NCI-H2196 treated with DMSO at 0.1 percent for 48 hours (cell line): ENCODE results near the gene ACOXL.

ENCODE experiments used
- DNase-seq: peaks from one replicate; lab custom pipeline; 2025; ENCODE audit not compliant: unreplicated experiment; lab: John Stamatoyannopoulos, UW

Gene ACOXL

DNA sequence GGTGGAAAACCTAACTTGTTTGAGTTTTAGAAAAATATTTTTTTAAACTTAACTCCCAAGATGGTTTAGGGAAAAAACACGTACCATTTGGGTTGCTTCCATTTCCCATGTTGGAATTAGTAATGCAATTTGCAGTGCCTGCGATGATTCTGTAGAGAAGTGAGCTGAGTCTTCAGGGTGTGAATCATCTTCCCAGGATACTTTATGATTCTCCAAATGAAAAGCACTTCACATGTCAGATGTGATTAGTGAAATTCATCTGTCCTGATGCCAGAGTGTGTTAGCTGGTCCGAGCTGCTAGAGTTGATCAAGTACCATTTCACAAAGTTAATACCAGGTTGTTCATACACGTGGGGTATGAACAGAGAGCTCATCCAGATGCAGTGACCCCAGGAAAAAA is 59.1 kb downstream of the ACOXL start:
- DNase-seq: no peak

- DNase-seq: no peak
Observed at GRCh38 chr2:110793034-110793433, 60.7 kb downstream of the ACOXL start.

- DNase-seq: no peak
Observed at GRCh38 chr2:110794390-110794789, 62.0 kb downstream of the ACOXL start.

DNA sequence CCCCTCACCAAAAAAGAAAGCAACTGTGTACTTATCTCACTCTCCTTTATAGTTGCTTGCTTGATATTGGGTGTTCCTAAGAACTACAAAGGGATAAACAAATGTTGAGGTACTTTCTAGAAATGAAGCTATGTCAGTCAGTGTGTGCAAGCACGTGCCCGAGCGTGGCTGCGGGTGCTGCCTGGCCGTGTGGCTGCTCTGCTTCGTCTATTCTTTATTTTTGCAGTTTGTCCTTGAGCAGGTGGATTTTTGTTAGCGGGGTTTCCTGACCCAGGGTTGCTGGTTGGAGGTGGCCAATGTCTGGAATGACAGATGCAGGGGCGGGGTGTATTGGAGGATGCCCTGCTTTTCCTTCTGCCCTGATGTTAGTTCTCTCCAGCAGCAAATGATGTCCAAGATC is 62.6 kb downstream of the ACOXL start:
- DNase-seq: no peak

DNA sequence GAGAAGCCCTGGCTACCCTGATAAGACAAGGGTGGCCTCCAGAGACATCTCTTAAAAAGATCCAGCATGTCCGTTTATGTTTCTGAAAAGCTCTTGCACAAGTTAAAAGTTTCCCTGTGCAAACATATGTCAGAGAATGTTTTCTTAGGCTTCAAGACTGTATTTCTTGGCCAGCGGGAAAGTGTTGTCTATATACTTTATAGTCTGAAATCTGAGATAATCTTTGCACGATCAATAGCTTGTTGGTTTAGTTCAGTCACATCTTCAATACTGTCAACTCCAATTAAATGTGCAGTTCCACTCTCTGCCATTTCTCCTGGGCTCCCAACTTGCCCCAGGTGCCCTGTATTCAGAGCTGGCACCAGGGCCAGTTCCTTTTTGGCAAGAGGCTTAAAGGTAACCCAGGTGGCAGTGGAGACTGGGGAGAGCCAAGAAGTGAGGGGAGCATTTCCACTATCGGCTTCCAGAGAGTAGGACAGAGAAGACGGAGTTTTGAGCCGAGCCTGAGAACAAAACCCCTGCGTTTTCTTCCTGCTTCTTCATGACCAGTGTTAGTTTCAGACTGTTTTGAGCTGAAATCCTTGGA is 64.4 kb downstream of the ACOXL start:
- no peak for DNase-seq

GRCh38 chr2:110799376-110799775 is 67.0 kb downstream of the ACOXL start:
- DNase-seq: no peak

DNA sequence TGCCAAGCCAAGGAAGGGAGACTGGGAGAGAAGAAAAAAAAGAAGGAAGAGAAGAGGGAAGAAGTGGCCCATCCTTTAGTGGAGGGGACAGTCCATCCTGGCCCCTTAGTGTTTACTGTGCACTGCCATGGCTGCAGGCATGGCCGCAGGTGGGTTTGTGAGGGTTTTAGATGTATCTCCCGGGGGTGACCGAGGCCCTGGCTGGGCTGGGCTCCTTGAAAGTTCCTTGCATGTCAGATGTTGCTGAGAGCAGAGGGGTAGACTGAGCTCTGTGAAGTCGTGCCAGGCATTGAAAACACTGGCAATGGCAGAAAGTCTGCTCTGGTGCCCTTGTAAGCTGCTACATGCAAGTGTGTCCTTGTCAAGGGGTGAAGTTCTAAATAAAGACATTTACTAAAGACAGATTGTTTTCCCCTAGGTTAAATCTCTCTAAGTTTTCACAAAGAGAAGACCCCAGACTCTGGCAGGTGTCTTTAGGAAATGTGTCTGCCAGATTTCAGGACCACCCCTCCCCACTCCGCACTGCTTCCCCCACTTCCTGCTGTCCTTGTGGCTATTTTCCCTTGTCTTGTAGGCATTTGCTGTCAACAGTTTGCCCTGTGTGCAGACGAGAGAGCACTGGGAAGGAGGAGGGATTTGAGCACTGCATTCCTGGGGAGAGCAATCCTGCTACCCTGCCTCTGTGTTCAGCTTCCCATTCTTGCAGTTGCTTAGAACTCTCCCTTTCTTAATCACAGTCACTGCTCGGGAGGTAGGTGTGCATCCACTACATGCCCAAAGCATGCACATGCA is 68.4 kb downstream of the ACOXL start:
- DNase-seq: no peak

DNA sequence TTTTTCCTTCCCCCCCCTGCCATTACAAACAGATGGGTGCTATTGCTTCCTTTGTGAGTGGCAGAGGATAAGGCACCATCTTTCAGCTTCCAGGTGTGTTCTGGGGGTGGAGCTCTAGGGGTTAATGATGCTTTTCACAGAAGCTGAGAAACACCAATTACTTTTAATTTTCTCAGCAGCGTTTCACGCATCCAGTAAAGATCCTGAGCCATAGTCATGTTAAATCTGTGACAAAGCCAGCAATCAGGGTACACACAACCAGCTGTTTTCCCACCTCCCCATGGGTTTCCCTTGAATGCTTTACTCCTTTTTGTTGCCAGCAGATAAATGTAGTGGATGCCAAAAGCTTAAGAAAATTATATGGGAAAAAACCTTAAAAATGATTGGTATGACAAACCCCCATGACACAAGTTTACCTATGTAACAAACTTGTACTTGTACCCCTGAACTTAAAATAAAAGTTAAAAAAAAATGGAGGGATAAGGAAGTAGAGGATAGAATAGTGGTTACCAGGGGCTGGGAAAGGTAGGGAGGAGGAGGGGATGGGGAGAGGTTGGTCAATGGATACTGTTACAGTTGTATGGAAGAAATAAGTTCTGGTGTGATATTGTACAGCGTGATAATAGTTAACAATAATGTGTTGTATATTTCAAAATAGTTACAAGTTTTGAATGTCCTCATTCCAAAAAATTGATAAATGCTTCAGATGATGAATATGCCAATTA is 70.0 kb downstream of the ACOXL start:
- no peak for DNase-seq

DNA sequence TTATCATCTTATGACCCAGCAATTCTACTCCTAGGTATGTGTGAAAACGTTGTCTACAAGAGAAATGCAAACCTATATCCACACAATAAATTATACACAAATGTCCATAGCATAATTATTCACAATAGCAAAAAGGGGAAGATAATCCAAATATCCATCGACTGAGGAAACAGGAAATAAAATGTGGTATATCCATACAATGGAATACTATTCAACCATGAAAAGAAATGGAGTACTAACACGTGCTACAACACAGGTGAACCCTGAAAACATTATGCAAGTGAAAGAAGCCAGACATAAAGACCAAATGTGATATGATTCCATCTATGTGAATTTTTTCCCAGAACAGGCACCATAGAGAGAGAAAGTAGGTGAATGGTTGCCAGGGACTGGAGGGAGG is 72.1 kb downstream of the ACOXL start:
- DNase-seq: no peak

- DNase-seq: no peak
Observed at GRCh38 chr2:110804915-110805314, 72.5 kb downstream of the ACOXL start.

- DNase-seq: no peak
Observed at GRCh38 chr2:110805894-110806452, 73.6 kb downstream of the ACOXL start.

DNA sequence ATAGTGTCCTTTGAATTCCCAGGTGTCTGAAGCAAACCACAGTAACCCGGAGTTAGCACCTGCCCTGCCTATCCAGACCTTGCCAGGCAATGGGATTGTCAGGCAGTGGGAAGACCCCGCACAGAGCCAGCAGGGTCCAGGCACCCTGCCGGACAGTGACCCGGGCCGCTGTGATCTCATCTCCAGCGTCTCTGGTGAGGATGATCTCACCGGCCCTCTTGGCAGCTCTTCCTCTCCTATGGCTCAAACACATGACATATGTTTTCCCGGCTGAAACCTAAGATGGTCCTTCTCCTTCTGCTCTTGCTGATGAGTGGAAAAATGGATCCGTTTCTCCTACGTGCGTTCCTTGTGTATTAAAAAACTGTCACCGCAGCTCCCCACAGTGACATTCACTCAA is 75.1 kb downstream of the ACOXL start:
- peak; percentile 43 for DNase-seq

DNA sequence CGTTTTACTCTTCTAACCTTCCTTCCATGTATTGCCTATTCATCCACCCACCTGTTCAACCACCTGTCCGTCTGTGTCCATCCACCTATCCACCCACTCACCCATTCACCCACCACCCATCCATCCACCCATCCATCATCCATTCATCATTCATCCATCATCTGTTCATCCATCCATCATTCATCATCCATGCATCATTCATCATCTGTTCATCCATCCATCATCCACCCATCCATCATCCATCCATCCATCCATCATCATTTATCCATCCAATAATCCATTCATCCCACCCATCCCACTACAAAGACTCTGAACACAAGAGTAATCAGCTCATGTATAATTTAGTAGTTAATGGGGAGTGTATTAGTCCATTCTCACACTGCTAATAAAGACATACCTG is 78.0 kb downstream of the ACOXL start:
- DNase-seq: no peak

GRCh38 chr2:110812726-110813645 is 80.6 kb downstream of the ACOXL start:
- no peak for DNase-seq

- no peak for DNase-seq
Observed at GRCh38 chr2:110813896-110814295, 81.5 kb downstream of the ACOXL start.

DNA sequence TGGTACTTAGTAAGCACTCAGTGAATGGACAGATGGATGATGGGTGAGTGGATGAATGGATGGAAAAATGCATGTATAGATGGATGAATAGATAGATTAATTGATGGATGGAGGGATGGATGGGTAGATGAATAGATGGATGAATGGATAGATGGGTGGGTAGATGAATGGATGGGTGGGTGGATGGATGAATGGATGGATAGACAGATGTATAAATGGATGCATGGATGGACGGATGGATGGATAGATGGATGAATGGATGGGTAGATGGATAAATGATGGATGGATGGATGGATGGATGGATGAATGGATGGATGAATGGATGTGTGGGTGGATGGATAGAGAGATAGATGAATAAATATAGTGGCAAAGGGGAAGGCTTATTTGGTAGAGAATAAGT is 83.6 kb downstream of the ACOXL start:
- no peak for DNase-seq

DNA sequence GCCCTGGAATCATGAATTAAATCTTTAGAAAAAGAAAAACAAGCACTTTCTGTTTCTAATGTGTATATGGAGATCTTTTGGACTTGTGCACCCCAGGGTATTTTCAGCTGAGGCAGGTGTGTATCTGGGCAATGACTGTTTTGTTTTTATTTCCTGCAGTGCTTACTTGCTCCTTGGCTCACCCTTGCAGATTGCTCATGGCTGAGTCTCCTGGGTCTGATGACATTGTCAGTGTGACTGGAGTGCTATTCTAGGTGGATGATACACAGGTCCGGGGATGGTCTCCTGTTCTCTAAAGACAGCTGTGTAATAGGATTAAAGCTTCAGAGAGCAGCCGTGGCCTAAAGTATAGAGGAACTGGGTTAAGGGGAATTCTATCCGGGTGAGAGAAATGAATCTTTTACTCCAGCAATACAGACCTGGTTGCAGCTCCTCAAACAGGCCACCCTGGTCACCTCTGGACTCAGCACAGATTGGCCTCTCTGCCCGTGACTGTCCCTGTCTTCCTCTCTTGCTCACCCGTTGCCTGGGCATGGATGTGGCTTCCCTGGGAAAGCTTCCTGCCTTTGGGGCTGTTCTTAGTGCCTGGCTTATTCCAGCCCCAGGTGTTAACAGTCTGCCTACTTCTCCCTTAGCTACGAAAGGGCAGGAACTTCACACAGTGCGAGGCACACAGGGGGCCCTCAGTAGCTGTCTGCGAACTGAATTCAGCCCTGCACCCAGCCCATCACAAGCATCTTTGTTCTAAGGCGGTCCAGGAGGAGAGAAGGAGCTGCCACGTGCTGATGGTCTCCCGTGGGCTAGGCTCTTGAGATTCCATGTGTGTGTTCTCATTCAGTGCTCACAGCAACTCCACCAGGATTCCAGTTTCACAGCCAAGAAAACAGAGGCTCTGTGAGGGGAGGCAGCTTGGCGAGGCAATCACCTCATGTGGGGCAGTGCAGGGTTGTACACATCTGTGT is 84.3 kb downstream of the ACOXL start:
- DNase-seq: no peak

DNA sequence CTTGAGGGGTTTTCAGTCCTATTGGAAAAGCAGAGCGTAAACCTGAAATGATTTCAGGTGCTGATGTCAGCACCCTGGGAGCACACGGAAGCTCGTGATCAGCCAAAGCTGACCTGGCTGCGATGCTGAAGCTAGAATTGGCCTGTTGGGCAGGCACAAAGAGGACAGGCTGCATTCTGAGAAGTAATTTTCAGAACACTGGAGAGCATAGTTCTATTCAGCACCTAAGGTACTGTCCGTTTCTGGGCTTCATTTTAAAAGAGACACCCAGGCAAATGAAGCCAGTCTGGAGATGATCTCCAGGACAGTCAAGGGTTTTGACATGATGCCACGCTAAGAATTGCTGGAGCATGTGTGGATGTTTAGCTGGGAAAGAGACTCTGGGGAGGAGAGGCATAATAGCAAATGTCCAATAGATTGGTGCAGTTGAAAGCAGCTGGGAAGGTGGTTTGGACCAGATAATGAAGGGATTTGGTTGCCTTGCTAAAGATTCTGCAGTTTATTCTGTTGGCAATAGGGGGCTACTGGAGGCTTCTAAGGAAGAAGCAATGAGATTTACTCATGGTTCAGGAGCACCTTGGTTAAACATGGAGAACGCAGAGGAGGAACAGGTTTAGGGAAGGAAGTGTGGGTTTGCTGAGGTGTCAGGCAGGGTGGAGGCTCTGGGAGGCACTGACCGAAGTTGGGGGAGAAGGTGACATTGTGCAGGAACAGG is 86.6 kb downstream of the ACOXL start:
- DNase-seq: no peak

GRCh38 chr2:110819711-110820110 is 87.3 kb downstream of the ACOXL start:
- DNase-seq: no peak
